Cerebellar nuclear complex (tissue), 1 donor: ENCODE measurements around the gene PLEKHG1.

ENCODE experiments used
- DNase-seq, 2 experiments: peaks; one replicate each; lab custom pipeline; 2025; lab: John Stamatoyannopoulos, UW

The PLEKHG1 gene

GRCh38 chr6:150599199-150600009 lies at the start of gene PLEKHG1:
Gene PLEKHG1 (plus strand): TSS chr6:150599885. CDS start chr6:150733682, 133,797 bp downstream.
- no peak for DNase-seq

DNA sequence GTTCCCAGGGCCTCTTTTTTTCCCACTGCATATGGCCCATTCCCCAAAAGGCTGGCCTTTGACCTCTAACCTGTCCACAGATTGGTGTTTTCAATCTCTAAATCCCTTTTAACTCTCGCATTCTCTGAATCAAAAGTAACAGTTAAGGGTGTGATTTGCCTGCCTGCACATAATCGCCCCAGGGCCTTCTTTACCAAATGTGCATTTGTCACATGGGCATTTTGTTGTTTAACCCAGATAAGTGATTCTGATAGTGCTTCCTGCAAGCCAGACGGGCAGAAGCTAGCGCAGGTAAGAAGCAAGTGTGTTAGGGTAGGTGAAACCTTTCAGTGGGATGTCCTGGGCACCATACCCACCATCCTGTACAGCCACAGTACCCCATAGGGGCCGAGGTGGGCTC lies 49.4 kb upstream of the PLEKHG1 start:
- no peak for DNase-seq

- no peak for DNase-seq
These were observed 42.6 kb upstream of the PLEKHG1 start for GRCh38 chr6:150557043-150557599.

DNA sequence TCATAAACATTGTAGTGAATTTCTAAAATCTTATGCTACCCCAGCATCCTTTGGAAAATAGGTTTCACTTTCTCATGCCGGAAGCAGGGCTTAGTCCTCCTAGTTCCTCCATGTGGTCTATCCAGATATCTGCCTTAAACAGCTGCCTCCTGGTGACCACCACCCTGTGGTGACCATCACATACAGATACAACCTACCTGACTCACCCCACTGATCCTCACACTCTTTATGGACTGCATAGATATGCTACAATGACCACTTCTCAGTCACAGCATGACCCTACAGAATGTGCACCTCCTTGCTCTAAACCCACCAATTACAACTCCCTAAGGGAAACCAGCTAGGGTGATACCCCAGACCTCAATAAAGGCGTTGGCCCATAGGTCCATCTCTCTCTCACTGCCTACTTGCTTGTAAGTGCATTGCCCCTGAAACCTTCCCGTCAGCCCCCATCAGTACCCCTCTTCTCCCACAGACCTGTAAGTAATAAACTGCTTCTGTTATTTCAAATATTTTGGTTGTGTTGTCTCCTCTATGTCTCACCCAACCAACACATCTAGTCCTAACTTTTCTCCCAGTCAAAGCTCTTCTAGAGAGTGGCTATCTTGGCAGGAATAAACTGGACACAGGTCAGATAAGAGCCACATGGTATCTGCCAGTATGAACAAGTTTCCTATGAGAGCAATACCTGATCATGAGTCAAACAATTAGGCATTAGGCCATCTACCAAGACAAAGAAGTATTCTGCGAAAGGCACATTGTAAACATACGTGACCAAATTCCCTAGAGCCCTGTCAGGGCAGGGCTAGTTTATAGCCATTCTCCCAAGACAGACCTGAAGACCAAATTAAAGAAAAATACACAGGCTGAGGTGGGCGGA lies 39.4 kb upstream of the PLEKHG1 start:
- DNase-seq = no peak

DNA sequence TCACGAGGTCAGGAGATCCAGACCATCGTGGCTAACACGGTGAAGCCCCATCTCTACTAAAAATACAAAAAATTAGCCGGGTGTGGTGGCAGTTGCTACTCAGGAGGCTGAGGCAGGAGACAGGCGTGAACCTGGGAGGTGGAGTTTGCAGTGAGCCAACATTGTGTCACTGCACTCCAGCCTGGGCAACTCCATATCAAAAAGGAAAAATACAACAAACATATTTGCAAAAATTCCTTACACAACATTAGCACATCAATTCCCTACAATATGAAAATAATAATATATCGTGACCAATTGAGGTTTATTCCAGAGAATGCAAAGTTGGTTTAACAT lies 38.8 kb upstream of the PLEKHG1 start:
- no peak for DNase-seq

GRCh38 chr6:150565945-150566344 lies 33.7 kb upstream of the PLEKHG1 start:
- DNase-seq = no peak

DNA sequence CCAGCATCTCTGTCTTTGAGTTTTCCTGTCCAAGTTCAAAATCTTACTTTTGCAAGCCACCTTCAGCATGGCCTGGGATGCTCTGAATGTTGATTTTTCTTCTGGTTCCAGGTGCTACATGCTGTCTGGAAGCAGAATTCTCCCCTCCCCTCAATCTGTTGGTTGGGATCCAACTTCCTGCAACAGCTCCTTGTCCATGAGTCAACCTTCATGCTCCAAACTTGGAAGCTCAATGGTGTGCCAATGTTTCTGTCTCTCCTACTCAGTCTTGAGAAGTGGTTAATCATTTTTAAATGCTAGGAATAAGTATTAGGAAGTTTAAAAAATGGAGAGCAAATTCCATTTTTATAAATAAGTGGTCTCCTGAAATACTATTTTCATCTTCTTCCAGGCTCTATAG lies 33.2 kb upstream of the PLEKHG1 start:
- no peak for DNase-seq

GRCh38 chr6:150567380-150567779 lies 32.3 kb upstream of the PLEKHG1 start:
- DNase-seq = no peak

GRCh38 chr6:150567823-150568383 lies 31.8 kb upstream of the PLEKHG1 start:
- no peak for DNase-seq

DNA sequence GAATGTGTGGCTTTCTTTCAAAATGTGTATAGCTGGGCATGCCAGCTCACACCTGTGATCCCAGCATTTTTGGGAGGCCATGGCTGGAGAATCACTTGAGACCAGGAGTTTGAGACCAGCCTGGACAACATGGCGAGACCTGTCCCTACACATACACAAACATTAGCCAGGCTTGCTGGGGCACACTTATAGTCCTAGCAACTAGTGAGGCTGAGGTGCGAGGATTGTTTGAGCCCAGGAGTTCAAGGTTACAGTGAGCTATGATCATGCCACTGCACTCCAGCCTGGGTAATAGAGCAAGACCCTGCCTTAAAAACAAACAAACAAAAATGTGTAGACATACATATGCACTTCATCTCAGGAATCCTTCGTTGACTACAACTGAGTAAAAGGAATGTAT lies 31.1 kb upstream of the PLEKHG1 start:
- DNase-seq = no peak

DNA sequence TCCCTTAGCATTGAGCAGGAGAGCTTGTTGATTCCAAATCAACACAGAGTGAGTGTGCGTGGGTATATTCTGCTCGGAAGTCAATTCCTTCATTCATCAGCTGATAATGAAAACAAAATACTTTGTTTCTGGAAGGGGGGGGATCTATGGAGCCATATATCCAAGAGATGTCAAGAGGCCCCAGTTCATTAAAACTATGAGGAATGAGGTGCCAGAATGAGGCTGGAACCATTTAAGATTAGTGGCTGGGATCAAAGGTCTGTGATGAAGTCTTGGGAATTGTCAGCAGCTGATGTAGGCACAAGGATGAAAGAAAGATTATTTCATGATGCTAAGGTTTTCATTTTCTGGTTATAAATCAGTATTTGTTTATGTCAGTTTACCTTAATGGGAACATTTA lies 30.5 kb upstream of the PLEKHG1 start:
- DNase-seq = no peak

DNA sequence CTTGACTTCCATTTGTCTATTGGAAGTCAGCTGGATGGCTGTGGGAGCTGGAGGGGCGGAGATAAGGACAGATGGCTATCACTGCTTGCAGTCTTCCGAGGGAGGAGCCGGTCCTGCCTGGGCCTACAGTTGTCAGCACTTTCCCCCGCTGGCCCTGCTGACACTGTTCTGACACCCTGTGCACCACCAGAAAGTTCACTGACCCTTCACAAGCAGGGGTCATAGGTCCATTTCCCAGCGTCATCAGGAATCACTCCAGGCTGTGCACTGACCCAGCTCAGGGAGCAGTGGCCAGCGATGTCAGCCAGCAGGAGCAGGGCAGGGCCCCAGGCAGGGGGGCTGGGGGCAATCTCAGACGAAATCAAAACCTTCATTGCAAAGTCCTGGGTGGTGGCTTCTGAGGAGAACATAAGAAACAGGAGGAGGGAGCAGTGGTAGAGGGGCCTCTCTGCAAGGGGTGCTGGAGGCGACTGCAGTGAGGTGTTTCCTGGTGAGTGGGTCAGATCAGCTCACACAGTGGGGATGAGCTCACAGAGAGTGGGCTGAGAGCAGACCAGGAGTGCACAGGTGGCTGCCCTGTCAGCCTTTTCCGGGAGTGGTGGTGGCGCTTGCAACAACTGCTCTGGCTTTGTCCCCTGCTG lies 26.5 kb upstream of the PLEKHG1 start:
- DNase-seq = no peak

DNA sequence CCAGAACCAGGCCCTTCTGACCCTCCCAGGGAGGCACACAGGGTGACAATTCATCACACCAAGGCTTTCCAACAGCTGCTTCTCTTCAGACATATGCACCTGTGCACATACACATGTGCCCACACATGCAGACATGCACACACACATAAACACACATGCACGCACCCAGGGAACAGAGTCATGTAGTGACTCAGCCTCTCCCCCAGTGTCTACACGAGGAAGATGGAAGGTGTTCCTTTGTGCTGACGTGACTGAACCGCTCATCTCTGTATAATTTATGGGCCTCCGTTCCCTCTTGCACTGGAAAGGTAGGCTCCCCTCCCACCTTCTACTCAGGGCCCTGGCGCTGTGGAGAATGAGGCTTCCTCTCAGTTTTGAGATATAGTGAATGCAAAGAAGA lies 23.8 kb upstream of the PLEKHG1 start:
- no peak for DNase-seq

GRCh38 chr6:150576651-150577226 lies 22.9 kb upstream of the PLEKHG1 start:
- no peak for DNase-seq

GRCh38 chr6:150579611-150580010 lies 20.1 kb upstream of the PLEKHG1 start:
- DNase-seq = no peak

- DNase-seq = no peak
These were observed 19.2 kb upstream of the PLEKHG1 start for GRCh38 chr6:150580489-150580888.

- no peak for DNase-seq
These were observed 15.6 kb upstream of the PLEKHG1 start for GRCh38 chr6:150584065-150584464.

DNA sequence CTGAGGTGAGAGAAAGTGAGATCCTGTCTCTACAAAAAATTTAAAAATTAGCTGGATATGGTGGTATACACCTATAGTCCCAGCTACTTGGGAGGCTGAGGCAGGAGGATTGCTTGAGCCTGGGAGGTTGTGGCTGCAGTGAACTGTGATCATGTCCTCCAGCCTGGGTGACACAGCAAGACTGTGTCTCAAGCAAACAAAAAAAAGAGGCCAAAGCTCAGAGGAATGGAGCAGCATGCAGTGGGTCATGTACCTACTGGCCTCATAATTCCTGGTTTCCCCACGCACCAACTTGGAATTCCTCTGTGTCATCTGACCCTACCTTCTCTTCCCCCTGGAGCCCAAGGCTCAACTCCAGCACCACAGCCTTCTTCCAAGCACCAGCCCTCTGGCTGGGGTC lies 15.1 kb upstream of the PLEKHG1 start:
- DNase-seq = no peak

DNA sequence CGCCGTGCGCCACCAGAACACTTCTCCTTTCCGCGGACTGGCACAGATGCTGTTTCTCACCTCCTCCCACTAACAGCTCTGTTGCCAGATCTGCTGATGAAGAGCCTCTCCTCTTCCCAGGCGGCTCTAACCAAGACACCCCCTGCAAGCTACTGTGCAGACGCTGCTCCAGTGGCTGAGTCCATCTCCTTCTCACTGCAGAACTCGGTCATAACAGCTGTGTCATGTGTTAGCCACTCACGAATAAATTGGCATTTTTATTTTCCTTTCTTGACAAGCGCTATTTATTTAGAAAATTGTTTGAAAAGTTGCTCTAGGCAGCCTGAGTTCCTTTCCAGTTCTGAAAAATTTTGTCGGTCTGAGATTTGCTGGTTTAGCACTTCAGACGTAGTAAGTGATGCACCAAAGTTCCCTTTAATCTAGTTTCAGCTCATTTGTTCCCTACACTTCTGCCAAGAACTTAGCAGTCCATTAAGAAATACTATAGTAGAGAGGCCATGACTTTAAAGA lies 12.8 kb upstream of the PLEKHG1 start:
- DNase-seq = no peak

DNA sequence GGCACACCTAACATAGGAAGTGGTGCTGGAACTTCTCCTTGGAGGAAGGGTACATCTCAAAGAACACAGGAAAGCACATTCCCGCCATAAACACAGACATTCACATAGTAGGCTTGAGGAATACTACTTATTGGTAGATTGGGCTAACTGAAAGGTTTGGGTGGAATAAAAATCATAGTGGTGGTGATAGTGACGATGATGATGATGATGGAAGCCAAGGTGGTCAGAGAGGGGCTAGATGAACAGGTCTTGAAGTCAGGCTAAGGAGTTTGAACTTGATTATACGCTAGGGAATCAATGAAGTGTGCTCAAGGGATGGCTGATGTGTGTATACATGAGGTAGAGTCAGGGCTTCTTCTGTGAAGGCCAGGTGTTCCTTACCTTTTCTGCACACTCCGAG lies 12.0 kb upstream of the PLEKHG1 start:
- no peak for DNase-seq

GRCh38 chr6:150588888-150589499 lies 10.7 kb upstream of the PLEKHG1 start:
- no peak for DNase-seq
